GM23338 (cell line): ENCODE measurements around the gene BDP1. TPM values are rescaled to one million over a fixed set of nuclear protein-coding genes. Genes with fewer than 3 reads are reported as not detected.

Experiments used
- ATAC-seq: fragments of 200-7000 bp; cut with Tn5 transposase; 3 replicates; pipeline ENCODE4 v1.9.1; 2020
- DNase-seq: peaks from one replicate; pipeline ENCODE4 v3.0.0-alpha.2; 2015; ENCODE audit warnings: low spot score
- H2AFZ ChIP-seq: fragments of 200-600 bp; sonication (generic); 2 replicates; pipeline ENCODE4 v1.8.0; 2016; ENCODE audit warnings: antibody characterized with exemption, mild to moderate bottlenecking, moderate library complexity
- H3F3A ChIP-seq: fragments of 200-600 bp; sonication (generic); replicated peaks from 2 replicates; pipeline ENCODE4 v1.8.0; 2017; ENCODE audit warnings: antibody characterized with exemption, mixed run types, low read depth
- H3K27ac ChIP-seq: fragments of 200-600 bp; sonication (generic); 2 replicates; pipeline ENCODE4 v1.6.1; 2016; ENCODE audit warnings: low read depth
- H3K27me3 ChIP-seq: fragments of 200-600 bp; sonication (generic); 2 replicates; pipeline ENCODE4 v1.8.0; 2016; ENCODE audit warnings: mild to moderate bottlenecking, mixed run types, moderate library complexity; ENCODE audit not compliant: insufficient read depth
- H3K36me3 ChIP-seq: fragments of 200-600 bp; sonication (generic); 2 replicates; pipeline ENCODE4 v1.8.0; 2016; ENCODE audit warnings: mild to moderate bottlenecking; ENCODE audit not compliant: insufficient read depth
- H3K4me1 ChIP-seq: fragments of 200-600 bp; sonication (generic); 2 replicates; pipeline ENCODE4 v1.8.0; 2016; ENCODE audit warnings: mild to moderate bottlenecking, moderate library complexity; ENCODE audit not compliant: insufficient read depth
- H3K4me2 ChIP-seq: fragments of 200-600 bp; sonication (generic); 2 replicates; pipeline ENCODE4 v1.7.1; 2017; ENCODE audit warnings: mixed run types
- H3K4me3 ChIP-seq: fragments of 200-600 bp; sonication (generic); 2 replicates; pipeline ENCODE4 v1.6.1; 2016; ENCODE audit warnings: mixed run types
- H3K79me2 ChIP-seq: fragments of 200-600 bp; sonication (generic); replicated peaks from 2 replicates; pipeline ENCODE4 v1.8.0; 2017; ENCODE audit warnings: mild to moderate bottlenecking; ENCODE audit not compliant: insufficient read depth
- H3K9me2 ChIP-seq: fragments of 200-600 bp; sonication (generic); 2 replicates; pipeline ENCODE4 v1.8.0; 2017; ENCODE audit not compliant: insufficient read depth
- H4K20me1 ChIP-seq: fragments of 200-600 bp; sonication (generic); replicated peaks from 2 replicates; pipeline ENCODE4 v1.8.0; 2017; ENCODE audit warnings: mild to moderate bottlenecking; ENCODE audit not compliant: insufficient read depth
- H3K27ac Mint-ChIP-seq: 2 replicates; pipeline ENCODE4 v1.8.0; 2020; ENCODE audit warnings: inconsistent platforms, mild to moderate bottlenecking, moderate library complexity, mixed read lengths
- H3K27me3 Mint-ChIP-seq: 3 replicates; pipeline ENCODE4 v1.8.0; 2022; ENCODE audit warnings: low read depth, mild to moderate bottlenecking, moderate library complexity, mixed read lengths, inconsistent platforms; ENCODE audit not compliant: insufficient read depth, poor library complexity
- H3K36me3 Mint-ChIP-seq: 3 replicates; pipeline ENCODE4 v1.8.0; 2021; ENCODE audit warnings: low read depth, mild to moderate bottlenecking, inconsistent platforms, moderate library complexity, mixed read lengths
- H3K4me1 Mint-ChIP-seq: 3 replicates; pipeline ENCODE4 v1.8.0; 2020; ENCODE audit warnings: mild to moderate bottlenecking, inconsistent platforms, mixed read lengths
- H3K4me3 Mint-ChIP-seq: 3 replicates; pipeline ENCODE4 v1.8.0; 2021; ENCODE audit warnings: moderate library complexity, mild to moderate bottlenecking, inconsistent platforms, mixed read lengths
- H3K9me3 Mint-ChIP-seq: 3 replicates; pipeline ENCODE4 v1.8.0; 2020; ENCODE audit warnings: moderate library complexity, mild to moderate bottlenecking, inconsistent platforms, mixed read lengths
- CREB1 ChIP-seq: fragments of 250-450 bp; sonication (Bioruptor Pico); IDR thresholded peaks from 2 replicates; pipeline ENCODE4 v1.5.0; 2020; ENCODE audit warnings: low read depth, mild to moderate bottlenecking, moderate library complexity
- ETS1 ChIP-seq: IDR thresholded peaks from 2 replicates; pipeline ENCODE4 v1.6.1; 2016; ENCODE audit warnings: antibody characterized with exemption
- EZH2 ChIP-seq: fragments of 200-600 bp; sonication (generic); IDR thresholded peaks from one replicate; pipeline ENCODE4 v1.8.0; 2017; ENCODE audit warnings: antibody characterized with exemption, mild to moderate bottlenecking, low read depth; ENCODE audit not compliant: unreplicated experiment
- EZH2phosphoT487 ChIP-seq: fragments of 200-600 bp; sonication (generic); IDR thresholded peaks from one replicate; pipeline ENCODE4 v1.8.1; 2018; ENCODE audit warnings: antibody characterized with exemption; ENCODE audit not compliant: unreplicated experiment
- JUNB ChIP-seq: IDR thresholded peaks from one replicate; pipeline ENCODE4 v1.6.1; 2016; ENCODE audit warnings: antibody characterized with exemption; ENCODE audit not compliant: unreplicated experiment
- NANOG ChIP-seq: IDR thresholded peaks from 2 replicates; pipeline ENCODE4 v1.6.1; 2016; ENCODE audit warnings: antibody characterized with exemption, borderline replicate concordance
- POLR2AphosphoS5 ChIP-seq: IDR thresholded peaks from 2 replicates; pipeline ENCODE4 v1.6.1; 2016; ENCODE audit warnings: antibody characterized with exemption, low read depth
- STAT1 ChIP-seq: IDR thresholded peaks from one replicate; pipeline ENCODE4 v1.6.1; 2016; ENCODE audit warnings: antibody characterized with exemption; ENCODE audit not compliant: unreplicated experiment
- ZNF114 ChIP-seq: fragments of 250-450 bp; sonication (Bioruptor Pico); IDR thresholded peaks from 2 replicates; pipeline ENCODE4 v1.5.0; 2020; ENCODE audit warnings: mild to moderate bottlenecking, moderate library complexity
- ZNF331 ChIP-seq: fragments of 250-450 bp; sonication (Bioruptor Pico); IDR thresholded peaks from 2 replicates; pipeline ENCODE4 v1.5.0; 2020; ENCODE audit warnings: low read depth, mild to moderate bottlenecking, moderate library complexity
- polyA plus RNA-seq: library from polyadenylated mRNA; unstranded; fragments of >200 nt; fragmentation: Nextera tagmentation; extraction: Ambion mirVana; gene quantifications from 2 replicates; pipeline ENCODE4 v1.2.1, GENCODE V29; 2016
- total RNA-seq: library from RNA; depleted of rRNA; stranded (reverse); fragments of >200 nt; shearing (Covaris generic); gene quantifications from 2 replicates; pipeline ENCODE4 v1.2.3, GENCODE V29; 2014
- TF ChIP-seq, protein P1 (sequence below), 2 experiments: fragments of 200-600 bp in 1 of 2; sonication (generic) in 1 of 2; conservative IDR thresholded peaks; 2 replicates each; pipeline versions ENCODE4 v1.5.1 to v1.6.1; 2016 to 2017; ENCODE audit warnings: antibody characterized with exemption in 2 of 2, low read depth in 2 of 2, mild to moderate bottlenecking in 2 of 2, moderate library complexity in 1 of 2
- TF ChIP-seq, protein P2 (sequence below): fragments of 250-450 bp; sonication (Bioruptor Pico); IDR thresholded peaks from 2 replicates; pipeline ENCODE4 v1.5.0; 2020; ENCODE audit warnings: mild to moderate bottlenecking, moderate library complexity
- TF ChIP-seq, protein P3 (sequence below): IDR thresholded peaks from one replicate; pipeline ENCODE4 v1.6.1; 2018; ENCODE audit warnings: antibody characterized with exemption; ENCODE audit not compliant: unreplicated experiment

BDP1 gene
- total and polyA plus RNA-seq, 2 experiments from 2014 or later = 41.8 to 54.4 TPM

DNA sequence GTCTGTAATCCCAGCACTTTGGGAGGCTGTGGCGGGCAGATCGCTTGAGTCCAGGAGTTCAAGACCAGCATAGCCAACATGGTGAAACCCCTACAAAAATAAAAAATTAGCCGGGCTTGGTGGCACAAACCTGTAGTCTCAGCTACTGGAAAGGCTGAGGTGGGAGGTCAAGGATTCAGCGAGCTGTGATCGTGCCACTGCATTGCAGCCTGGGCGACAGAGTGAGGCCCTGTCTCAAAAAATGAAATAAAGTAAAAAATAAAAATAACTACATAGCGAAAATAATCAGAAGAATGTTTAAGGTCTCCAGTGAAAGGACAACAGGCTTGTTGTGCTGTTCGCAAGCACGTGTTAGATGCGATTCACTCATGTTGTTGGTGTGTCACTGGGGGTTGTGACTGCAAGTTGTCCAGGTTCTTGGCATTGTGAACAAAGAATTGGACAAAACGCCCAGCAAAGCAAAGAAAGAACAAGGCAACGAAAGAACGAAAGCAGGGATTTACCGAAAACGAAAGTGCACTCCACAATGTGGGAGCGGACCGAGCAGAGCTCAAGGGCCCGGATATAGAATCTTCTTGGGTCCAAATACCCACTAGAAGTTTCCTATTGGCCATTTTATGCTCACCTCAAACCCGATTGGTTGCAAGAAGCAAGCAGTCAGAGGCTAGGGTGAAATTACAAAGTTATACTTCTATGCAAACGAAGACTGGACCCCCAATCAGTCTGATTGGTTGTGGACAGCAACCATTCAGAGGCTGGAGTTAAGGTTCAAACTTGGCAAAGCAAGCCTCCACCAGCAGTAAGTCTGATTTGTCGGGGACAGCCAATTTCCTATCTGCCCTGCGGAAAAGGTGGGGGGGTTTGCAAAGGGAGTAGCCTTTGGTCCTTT, 130.8 kb downstream of the BDP1 start:
- H3K9me2 ChIP-seq = no peaks in the 10 kb centered on the region; the same call in 1 of the 2 replicates
- H4K20me1 ChIP-seq = no peaks in the 10 kb centered on the region; the same call in 1 of the 2 replicates
- Mint-ChIP-seq H3K36me3 (peaks cover 9% of the 10 kb centered on the region), H3K27me3 (peaks cover 3% of the 10 kb centered on the region), H3K4me1 (peaks cover 15% of the 10 kb centered on the region), H3K9me3 (no peaks in the 10 kb centered on the region; the same call in 1 of the 3 replicates), H3K4me3 (peak overlapping the region; percentile 86), H3K27ac (peak overlapping the region; percentile 98)
- H3K36me3 ChIP-seq = no peaks in the 10 kb centered on the region
- peak; percentile 14 for ATAC-seq
- H3K27ac ChIP-seq = peak overlapping the region; percentile 61
- H3K4me3 ChIP-seq = peak overlapping the region; percentile 93
- peaks cover 12% of the 10 kb centered on the region; the same call in 1 of the 2 replicates for H3K4me1 ChIP-seq
- H3F3A ChIP-seq = 0 out of 2 replicates have a peak, but pooled peaks cover 5% of the 10 kb centered on the region
- peak overlapping the region; percentile 69 for H3K4me2 ChIP-seq
- H3K79me2 ChIP-seq = peaks cover 39% of the 10 kb centered on the region
- H3K27me3 ChIP-seq = no peaks in the 10 kb centered on the region
- H2AFZ ChIP-seq = no peak overlapping the region
- peak; percentile 63 for DNase-seq
- no peak for TF ChIP-seq EZH2phosphoT487
- TF ChIP-seq, protein P1, sequence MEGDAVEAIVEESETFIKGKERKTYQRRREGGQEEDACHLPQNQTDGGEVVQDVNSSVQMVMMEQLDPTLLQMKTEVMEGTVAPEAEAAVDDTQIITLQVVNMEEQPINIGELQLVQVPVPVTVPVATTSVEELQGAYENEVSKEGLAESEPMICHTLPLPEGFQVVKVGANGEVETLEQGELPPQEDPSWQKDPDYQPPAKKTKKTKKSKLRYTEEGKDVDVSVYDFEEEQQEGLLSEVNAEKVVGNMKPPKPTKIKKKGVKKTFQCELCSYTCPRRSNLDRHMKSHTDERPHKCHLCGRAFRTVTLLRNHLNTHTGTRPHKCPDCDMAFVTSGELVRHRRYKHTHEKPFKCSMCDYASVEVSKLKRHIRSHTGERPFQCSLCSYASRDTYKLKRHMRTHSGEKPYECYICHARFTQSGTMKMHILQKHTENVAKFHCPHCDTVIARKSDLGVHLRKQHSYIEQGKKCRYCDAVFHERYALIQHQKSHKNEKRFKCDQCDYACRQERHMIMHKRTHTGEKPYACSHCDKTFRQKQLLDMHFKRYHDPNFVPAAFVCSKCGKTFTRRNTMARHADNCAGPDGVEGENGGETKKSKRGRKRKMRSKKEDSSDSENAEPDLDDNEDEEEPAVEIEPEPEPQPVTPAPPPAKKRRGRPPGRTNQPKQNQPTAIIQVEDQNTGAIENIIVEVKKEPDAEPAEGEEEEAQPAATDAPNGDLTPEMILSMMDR (conservative IDR thresholded peaks at IDR 0.05; ENCODE audit: low read depth in 2 of 2) = no peak
- TF ChIP-seq ETS1 = no peak; the same call in 1 of the 2 replicates
- no peak for TF ChIP-seq EZH2
- TF ChIP-seq ZNF114 = no peak
- TF ChIP-seq ZNF331 (CRISPR knock-in tag) = no peak
- TF ChIP-seq JUNB = no peak
- no peak for TF ChIP-seq NANOG
- no peak for TF ChIP-seq CREB1 (CRISPR knock-in tag)
- TF ChIP-seq, protein P2, sequence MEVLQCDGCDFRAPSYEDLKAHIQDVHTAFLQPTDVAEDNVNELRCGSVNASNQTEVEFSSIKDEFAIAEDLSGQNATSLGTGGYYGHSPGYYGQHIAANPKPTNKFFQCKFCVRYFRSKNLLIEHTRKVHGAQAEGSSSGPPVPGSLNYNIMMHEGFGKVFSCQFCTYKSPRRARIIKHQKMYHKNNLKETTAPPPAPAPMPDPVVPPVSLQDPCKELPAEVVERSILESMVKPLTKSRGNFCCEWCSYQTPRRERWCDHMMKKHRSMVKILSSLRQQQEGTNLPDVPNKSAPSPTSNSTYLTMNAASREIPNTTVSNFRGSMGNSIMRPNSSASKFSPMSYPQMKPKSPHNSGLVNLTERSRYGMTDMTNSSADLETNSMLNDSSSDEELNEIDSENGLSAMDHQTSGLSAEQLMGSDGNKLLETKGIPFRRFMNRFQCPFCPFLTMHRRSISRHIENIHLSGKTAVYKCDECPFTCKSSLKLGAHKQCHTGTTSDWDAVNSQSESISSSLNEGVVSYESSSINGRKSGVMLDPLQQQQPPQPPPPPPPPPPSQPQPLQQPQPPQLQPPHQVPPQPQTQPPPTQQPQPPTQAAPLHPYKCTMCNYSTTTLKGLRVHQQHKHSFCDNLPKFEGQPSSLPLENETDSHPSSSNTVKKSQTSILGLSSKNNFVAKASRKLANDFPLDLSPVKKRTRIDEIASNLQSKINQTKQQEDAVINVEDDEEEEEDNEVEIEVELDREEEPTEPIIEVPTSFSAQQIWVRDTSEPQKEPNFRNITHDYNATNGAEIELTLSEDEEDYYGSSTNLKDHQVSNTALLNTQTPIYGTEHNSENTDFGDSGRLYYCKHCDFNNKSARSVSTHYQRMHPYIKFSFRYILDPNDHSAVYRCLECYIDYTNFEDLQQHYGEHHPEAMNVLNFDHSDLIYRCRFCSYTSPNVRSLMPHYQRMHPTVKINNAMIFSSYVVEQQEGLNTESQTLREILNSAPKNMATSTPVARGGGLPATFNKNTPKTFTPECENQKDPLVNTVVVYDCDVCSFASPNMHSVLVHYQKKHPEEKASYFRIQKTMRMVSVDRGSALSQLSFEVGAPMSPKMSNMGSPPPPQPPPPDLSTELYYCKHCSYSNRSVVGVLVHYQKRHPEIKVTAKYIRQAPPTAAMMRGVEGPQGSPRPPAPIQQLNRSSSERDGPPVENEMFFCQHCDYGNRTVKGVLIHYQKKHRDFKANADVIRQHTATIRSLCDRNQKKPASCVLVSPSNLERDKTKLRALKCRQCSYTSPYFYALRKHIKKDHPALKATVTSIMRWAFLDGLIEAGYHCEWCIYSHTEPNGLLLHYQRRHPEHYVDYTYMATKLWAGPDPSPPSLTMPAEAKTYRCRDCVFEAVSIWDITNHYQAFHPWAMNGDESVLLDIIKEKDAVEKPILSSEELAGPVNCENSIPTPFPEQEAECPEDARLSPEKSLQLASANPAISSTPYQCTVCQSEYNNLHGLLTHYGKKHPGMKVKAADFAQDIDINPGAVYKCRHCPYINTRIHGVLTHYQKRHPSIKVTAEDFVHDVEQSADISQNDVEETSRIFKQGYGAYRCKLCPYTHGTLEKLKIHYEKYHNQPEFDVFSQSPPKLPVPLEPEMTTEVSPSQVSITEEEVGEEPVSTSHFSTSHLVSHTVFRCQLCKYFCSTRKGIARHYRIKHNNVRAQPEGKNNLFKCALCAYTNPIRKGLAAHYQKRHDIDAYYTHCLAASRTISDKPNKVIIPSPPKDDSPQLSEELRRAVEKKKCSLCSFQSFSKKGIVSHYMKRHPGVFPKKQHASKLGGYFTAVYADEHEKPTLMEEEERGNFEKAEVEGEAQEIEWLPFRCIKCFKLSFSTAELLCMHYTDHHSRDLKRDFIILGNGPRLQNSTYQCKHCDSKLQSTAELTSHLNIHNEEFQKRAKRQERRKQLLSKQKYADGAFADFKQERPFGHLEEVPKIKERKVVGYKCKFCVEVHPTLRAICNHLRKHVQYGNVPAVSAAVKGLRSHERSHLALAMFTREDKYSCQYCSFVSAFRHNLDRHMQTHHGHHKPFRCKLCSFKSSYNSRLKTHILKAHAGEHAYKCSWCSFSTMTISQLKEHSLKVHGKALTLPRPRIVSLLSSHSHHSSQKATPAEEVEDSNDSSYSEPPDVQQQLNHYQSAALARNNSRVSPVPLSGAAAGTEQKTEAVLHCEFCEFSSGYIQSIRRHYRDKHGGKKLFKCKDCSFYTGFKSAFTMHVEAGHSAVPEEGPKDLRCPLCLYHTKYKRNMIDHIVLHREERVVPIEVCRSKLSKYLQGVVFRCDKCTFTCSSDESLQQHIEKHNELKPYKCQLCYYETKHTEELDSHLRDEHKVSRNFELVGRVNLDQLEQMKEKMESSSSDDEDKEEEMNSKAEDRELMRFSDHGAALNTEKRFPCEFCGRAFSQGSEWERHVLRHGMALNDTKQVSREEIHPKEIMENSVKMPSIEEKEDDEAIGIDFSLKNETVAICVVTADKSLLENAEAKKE = no peak
- TF ChIP-seq POLR2AphosphoS5 = no peak
- no peak for TF ChIP-seq STAT1
- TF ChIP-seq, protein P3, sequence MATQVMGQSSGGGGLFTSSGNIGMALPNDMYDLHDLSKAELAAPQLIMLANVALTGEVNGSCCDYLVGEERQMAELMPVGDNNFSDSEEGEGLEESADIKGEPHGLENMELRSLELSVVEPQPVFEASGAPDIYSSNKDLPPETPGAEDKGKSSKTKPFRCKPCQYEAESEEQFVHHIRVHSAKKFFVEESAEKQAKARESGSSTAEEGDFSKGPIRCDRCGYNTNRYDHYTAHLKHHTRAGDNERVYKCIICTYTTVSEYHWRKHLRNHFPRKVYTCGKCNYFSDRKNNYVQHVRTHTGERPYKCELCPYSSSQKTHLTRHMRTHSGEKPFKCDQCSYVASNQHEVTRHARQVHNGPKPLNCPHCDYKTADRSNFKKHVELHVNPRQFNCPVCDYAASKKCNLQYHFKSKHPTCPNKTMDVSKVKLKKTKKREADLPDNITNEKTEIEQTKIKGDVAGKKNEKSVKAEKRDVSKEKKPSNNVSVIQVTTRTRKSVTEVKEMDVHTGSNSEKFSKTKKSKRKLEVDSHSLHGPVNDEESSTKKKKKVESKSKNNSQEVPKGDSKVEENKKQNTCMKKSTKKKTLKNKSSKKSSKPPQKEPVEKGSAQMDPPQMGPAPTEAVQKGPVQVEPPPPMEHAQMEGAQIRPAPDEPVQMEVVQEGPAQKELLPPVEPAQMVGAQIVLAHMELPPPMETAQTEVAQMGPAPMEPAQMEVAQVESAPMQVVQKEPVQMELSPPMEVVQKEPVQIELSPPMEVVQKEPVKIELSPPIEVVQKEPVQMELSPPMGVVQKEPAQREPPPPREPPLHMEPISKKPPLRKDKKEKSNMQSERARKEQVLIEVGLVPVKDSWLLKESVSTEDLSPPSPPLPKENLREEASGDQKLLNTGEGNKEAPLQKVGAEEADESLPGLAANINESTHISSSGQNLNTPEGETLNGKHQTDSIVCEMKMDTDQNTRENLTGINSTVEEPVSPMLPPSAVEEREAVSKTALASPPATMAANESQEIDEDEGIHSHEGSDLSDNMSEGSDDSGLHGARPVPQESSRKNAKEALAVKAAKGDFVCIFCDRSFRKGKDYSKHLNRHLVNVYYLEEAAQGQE = no peak
